IMR-90 (cell line): Measurements from ENCODE around the gene KIF6. TPM values are rescaled to one million over a fixed set of nuclear protein-coding genes. Genes with fewer than 3 reads are reported as not detected.

Source experiments
- ATAC-seq: fragments of 200-7000 bp; cut with Tn5 transposase; 2 replicates; pipeline ENCODE4 v1.9.1; 2020; ENCODE audit warnings: low read depth, mild to moderate bottlenecking, moderate library complexity
- BruUV-seq: library from RNA; stranded (reverse); fragments of 400-500 nt; replicated peaks from 2 replicates; lab custom pipeline; 2021; lab: Mats Ljungman, UMichigan
- CTCF ChIA-PET: fragments of 300-600 bp; formaldehyde crosslinking; extraction: SDS; loops from one replicate; lab custom pipeline; 2021; ENCODE audit warnings: antibody characterized with exemption; lab: Yijun Ruan, JAX
- POLR2A ChIA-PET: fragments of 300-600 bp; sonication (Branson Sonifier 250); formaldehyde crosslinking; loops from one replicate; lab custom pipeline; 2022; ENCODE audit warnings: antibody characterized with exemption; ENCODE audit not compliant: unreplicated experiment; lab: Charles Lee
- DNase-seq: peaks from one replicate; pipeline ENCODE4 v3.0.0; 2013
- H2AFZ ChIP-seq: replicated peaks from 2 replicates; pipeline ENCODE3; 2013; ENCODE audit warnings: low read length, mild to moderate bottlenecking; ENCODE audit not compliant: poor library complexity
- H2AK5ac ChIP-seq: 2 replicates; pipeline ENCODE4 v1.6.1; 2013; ENCODE audit warnings: low read depth, low read length, inconsistent platforms
- H2AK9ac ChIP-seq: replicated peaks from 2 replicates; pipeline ENCODE3; 2013; ENCODE audit warnings: mild to moderate bottlenecking, low read depth, low read length, moderate library complexity; ENCODE audit not compliant: poor library complexity
- H2BK120ac ChIP-seq: 2 replicates; pipeline ENCODE4 v1.6.1; 2013; ENCODE audit warnings: low read depth, low read length, inconsistent platforms
- H2BK15ac ChIP-seq: 3 replicates; pipeline ENCODE4 v1.6.1; 2013; ENCODE audit warnings: low read depth, low read length, inconsistent platforms
- H2BK20ac ChIP-seq: 2 replicates; pipeline ENCODE4 v1.6.1; 2013; ENCODE audit warnings: low read depth, mild to moderate bottlenecking, inconsistent platforms, low read length, moderate library complexity
- H2BK5ac ChIP-seq: 2 replicates; pipeline ENCODE4 v1.6.1; 2013; ENCODE audit warnings: mild to moderate bottlenecking, low read depth, low read length, inconsistent platforms; ENCODE audit not compliant: poor library complexity, severe bottlenecking
- H3K14ac ChIP-seq: replicated peaks from 2 replicates; pipeline ENCODE4 v1.6.1; 2013; ENCODE audit warnings: low read depth, low read length, inconsistent platforms
- H3K18ac ChIP-seq: 2 replicates; pipeline ENCODE4 v1.6.1; 2013; ENCODE audit warnings: low read depth, low read length, control low read depth
- H3K23ac ChIP-seq: 2 replicates; pipeline ENCODE4 v1.6.1; 2013; ENCODE audit warnings: low read depth, low read length, inconsistent platforms
- H3K27ac ChIP-seq: 2 replicates; pipeline ENCODE4 v1.5.1; 2013; ENCODE audit warnings: mild to moderate bottlenecking, control low read depth, low read length; ENCODE audit not compliant: insufficient read depth
- H3K27me3 ChIP-seq: 2 replicates; pipeline ENCODE4 v1.6.1; 2013; ENCODE audit warnings: low read length; ENCODE audit not compliant: control insufficient read depth, insufficient read depth
- H3K36me3 ChIP-seq: 2 replicates; pipeline ENCODE4 v1.6.1; 2013; ENCODE audit warnings: low read length, mixed read lengths; ENCODE audit not compliant: control insufficient read depth, insufficient read depth
- H3K4ac ChIP-seq: 2 replicates; pipeline ENCODE4 v1.6.1; 2013; ENCODE audit warnings: low read depth, low read length, inconsistent platforms
- H3K4me1 ChIP-seq: 2 replicates; pipeline ENCODE4 v1.6.1; 2013; ENCODE audit warnings: low read length, mixed read lengths; ENCODE audit not compliant: control insufficient read depth, insufficient read depth
- H3K4me2 ChIP-seq: 2 replicates; pipeline ENCODE4 v1.6.1; 2013; ENCODE audit warnings: low read depth, mild to moderate bottlenecking, control low read depth, low read length, moderate library complexity
- H3K4me3 ChIP-seq: 2 replicates; pipeline ENCODE4 v1.5.1; 2013; ENCODE audit warnings: low read depth, mild to moderate bottlenecking, control low read depth, low read length, moderate library complexity; ENCODE audit not compliant: insufficient read depth
- H3K56ac ChIP-seq: 2 replicates; pipeline ENCODE4 v1.6.1; 2013; ENCODE audit warnings: low read length, inconsistent platforms; ENCODE audit not compliant: insufficient read depth; ENCODE audit errors: extremely low read depth
- H3K79me1 ChIP-seq, 2 experiments: 2 replicates each; pipeline ENCODE4 v1.6.1; 2013; ENCODE audit warnings: low read length in 2 of 2, inconsistent platforms in 1 of 2, low read depth in 1 of 2
- H3K9ac ChIP-seq: 2 replicates; pipeline ENCODE4 v1.6.1; 2013; ENCODE audit warnings: low read depth, low read length, control low read depth
- H3K9me1 ChIP-seq: 2 replicates; pipeline ENCODE4 v1.6.1; 2013; ENCODE audit warnings: low read length, inconsistent platforms; ENCODE audit not compliant: insufficient read depth
- H3K9me3 ChIP-seq: 2 replicates; pipeline ENCODE4 v1.6.1; 2013; ENCODE audit warnings: low read length; ENCODE audit not compliant: control insufficient read depth, insufficient read depth
- H4K20me1 ChIP-seq: 2 replicates; pipeline ENCODE4 v1.6.1; 2013; ENCODE audit warnings: low read length, inconsistent platforms; ENCODE audit not compliant: insufficient read depth
- H4K5ac ChIP-seq: 2 replicates; pipeline ENCODE4 v1.6.1; 2013; ENCODE audit warnings: mild to moderate bottlenecking, low read depth, low read length, control low read depth
- H4K8ac ChIP-seq, 2 experiments: 2 replicates each; pipeline ENCODE4 v1.6.1; 2013; ENCODE audit warnings: low read depth in 2 of 2, low read length in 2 of 2, control low read depth in 1 of 2, inconsistent platforms in 1 of 2
- H4K91ac ChIP-seq: 2 replicates; pipeline ENCODE4 v1.6.1; 2013; ENCODE audit warnings: low read depth, low read length, inconsistent platforms; ENCODE audit not compliant: insufficient read depth
- BHLHE40 ChIP-seq: fragments of 150-350 bp; IDR thresholded peaks from 2 replicates; pipeline ENCODE4 v1.6.1; 2016; ENCODE audit warnings: mild to moderate bottlenecking, low read depth, low read length
- CEBPB ChIP-seq: IDR thresholded peaks from 2 replicates; pipeline ENCODE4 v1.6.1; 2012; ENCODE audit warnings: low read depth, low read length, improper control_type of control experiment
- CHD1 ChIP-seq: IDR thresholded peaks from 2 replicates; pipeline ENCODE4 v1.6.1; 2012; ENCODE audit warnings: low read depth, low read length, improper control_type of control experiment
- FOS ChIP-seq: fragments of 150-350 bp; IDR thresholded peaks from 2 replicates; pipeline ENCODE4 v1.6.1; 2016; ENCODE audit warnings: low read depth, low read length
- MAFK ChIP-seq: IDR thresholded peaks from 2 replicates; pipeline ENCODE4 v1.6.1; 2012; ENCODE audit warnings: low read depth, low read length, improper control_type of control experiment
- MAZ ChIP-seq: IDR thresholded peaks from 2 replicates; pipeline ENCODE4 v1.6.1; 2012; ENCODE audit warnings: low read depth, mild to moderate bottlenecking, low read length, improper control_type of control experiment, moderate library complexity, borderline replicate concordance
- MXI1 ChIP-seq: IDR thresholded peaks from 2 replicates; pipeline ENCODE4 v1.6.1; 2012; ENCODE audit warnings: low read depth, mild to moderate bottlenecking, low read length, moderate library complexity, borderline replicate concordance
- NFE2L2 ChIP-seq: fragments of 150-350 bp; IDR thresholded peaks from 2 replicates; pipeline ENCODE4 v1.6.1; 2016; ENCODE audit warnings: low read depth, mild to moderate bottlenecking, low read length
- POLR2A ChIP-seq: IDR thresholded peaks from 2 replicates; pipeline ENCODE4 v1.6.1; 2012; ENCODE audit warnings: mild to moderate bottlenecking, low read depth, low read length
- RAD21 ChIP-seq: IDR thresholded peaks from 2 replicates; pipeline ENCODE4 v1.6.1; 2012; ENCODE audit warnings: low read length, improper control_type of control experiment
- RCOR1 ChIP-seq: IDR thresholded peaks from 2 replicates; pipeline ENCODE4 v1.6.1; 2012; ENCODE audit warnings: mild to moderate bottlenecking, low read length, improper control_type of control experiment; ENCODE audit not compliant: insufficient replicate concordance
- RFX5 ChIP-seq: IDR thresholded peaks from 2 replicates; pipeline ENCODE4 v1.8.0; 2012; ENCODE audit warnings: low read depth, mild to moderate bottlenecking, low read length, moderate library complexity
- SMC3 ChIP-seq: fragments of 150-350 bp; IDR thresholded peaks from 2 replicates; pipeline ENCODE4 v1.6.1; 2016; ENCODE audit warnings: low read depth, mild to moderate bottlenecking, antibody characterized with exemption, low read length, moderate library complexity
- WGBS, 2 experiments: methylation state at CpG; one replicate each; pipeline versions ENCODE4 v1.1.5 to v1.1.7; 2013; ENCODE audit warnings: missing lambda C conversion rate in 2 of 2; ENCODE audit not compliant: insufficient read length in 1 of 2; ENCODE audit errors: extremely low coverage in 2 of 2; 5-methylcytosine and 5-hydroxymethylcytosine counted together
- dilution Hi-C: fragments of 300-500 bp; cut with HindIII; formaldehyde crosslinking; loops from one replicate; pipeline ENCODE4 v1.14.3; 2018; ENCODE audit warnings: low sequenced_read_pairs; ENCODE audit not compliant: unreplicated experiment
- in situ Hi-C: fragments of 300-500 bp; cut with MboI; formaldehyde crosslinking; loops from 3 replicates; pipeline ENCODE4 v1.14.3; 2019; ENCODE audit warnings: low sequenced_read_pairs, inconsistent platforms, mixed read lengths
- intact Hi-C: fragments of 100-400 bp; cut with micrococcal nuclease; formaldehyde crosslinking; loops from 2 replicates; pipeline ENCODE4 v1.10.0; 2022
- polyA plus RNA-seq, 3 experiments: library from polyadenylated mRNA; depleted of rRNA; stranded (reverse); fragments of >200 nt; gene quantifications; 2 replicates each; pipeline ENCODE4 v1.2.3, GENCODE V29; 2012; ENCODE audit warnings: low replicate concordance in 1 of 3
- total RNA-seq: library from RNA; depleted of rRNA; stranded (reverse); fragments of >200 nt; gene quantifications from 2 replicates; pipeline ENCODE4 v1.2.3, GENCODE V29; 2012
- TF ChIP-seq, protein P1 (sequence below): conservative IDR thresholded peaks from 2 replicates; pipeline ENCODE4 v1.5.1; 2012; ENCODE audit warnings: mild to moderate bottlenecking, low read depth, low read length, improper control_type of control experiment
- TF ChIP-seq, protein P2 (sequence below): fragments of 150-350 bp; IDR thresholded peaks from 2 replicates; pipeline ENCODE4 v1.6.1; 2017; ENCODE audit warnings: mild to moderate bottlenecking, antibody characterized with exemption, low read length, low read depth
- TF ChIP-seq, protein P3 (sequence below): fragments of 150-350 bp; IDR thresholded peaks from 2 replicates; pipeline ENCODE4 v1.6.1; 2016; ENCODE audit warnings: low read depth, mild to moderate bottlenecking, low read length, moderate library complexity, borderline replicate concordance

KIF6 gene
- total and polyA plus RNA-seq, 2 of the 4 experiments (the other 2 are of a cell fraction), result under 0.01 to 0.10 TPM

DNA sequence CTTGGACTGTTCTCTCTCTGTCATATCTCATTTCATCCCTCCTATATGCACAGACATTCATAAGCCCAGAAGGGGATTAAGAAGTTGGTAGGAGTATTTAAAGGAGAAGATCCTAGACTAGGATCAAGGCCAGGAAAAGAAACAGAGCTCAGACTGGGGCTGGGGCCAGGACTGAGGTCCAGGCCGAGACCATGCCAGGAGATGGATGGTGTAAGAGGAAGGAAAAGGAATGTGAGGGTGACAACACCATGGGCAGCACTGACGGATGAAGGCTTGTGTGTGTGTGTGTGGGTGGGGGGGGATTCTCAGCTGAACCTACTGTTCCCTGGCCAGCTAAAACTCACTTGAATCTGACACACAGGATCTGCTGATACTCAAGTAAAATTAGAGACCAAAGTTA, 182.1 kb downstream of the KIF6 start:
- H3K9ac ChIP-seq, result no peak overlapping the region
- intact Hi-C loops (no loop called here), dilution Hi-C loops (no loop called here), in situ Hi-C loops (no loop called here)
- DNase-seq (no peak), ATAC-seq (no peak)
- no peaks in the 10 kb centered on the region for H3K4me1 ChIP-seq
- no peak overlapping the region for H3K4ac ChIP-seq
- H2AK9ac ChIP-seq, result no peak overlapping the region
- H2BK20ac ChIP-seq, result no peak overlapping the region
- no peak overlapping the region for H2AK5ac ChIP-seq
- H3K9me1 ChIP-seq, result no peaks in the 10 kb centered on the region
- no peak overlapping the region for H3K14ac ChIP-seq
- no peak overlapping the region for H4K91ac ChIP-seq
- TF ChIP-seq, protein P1, sequence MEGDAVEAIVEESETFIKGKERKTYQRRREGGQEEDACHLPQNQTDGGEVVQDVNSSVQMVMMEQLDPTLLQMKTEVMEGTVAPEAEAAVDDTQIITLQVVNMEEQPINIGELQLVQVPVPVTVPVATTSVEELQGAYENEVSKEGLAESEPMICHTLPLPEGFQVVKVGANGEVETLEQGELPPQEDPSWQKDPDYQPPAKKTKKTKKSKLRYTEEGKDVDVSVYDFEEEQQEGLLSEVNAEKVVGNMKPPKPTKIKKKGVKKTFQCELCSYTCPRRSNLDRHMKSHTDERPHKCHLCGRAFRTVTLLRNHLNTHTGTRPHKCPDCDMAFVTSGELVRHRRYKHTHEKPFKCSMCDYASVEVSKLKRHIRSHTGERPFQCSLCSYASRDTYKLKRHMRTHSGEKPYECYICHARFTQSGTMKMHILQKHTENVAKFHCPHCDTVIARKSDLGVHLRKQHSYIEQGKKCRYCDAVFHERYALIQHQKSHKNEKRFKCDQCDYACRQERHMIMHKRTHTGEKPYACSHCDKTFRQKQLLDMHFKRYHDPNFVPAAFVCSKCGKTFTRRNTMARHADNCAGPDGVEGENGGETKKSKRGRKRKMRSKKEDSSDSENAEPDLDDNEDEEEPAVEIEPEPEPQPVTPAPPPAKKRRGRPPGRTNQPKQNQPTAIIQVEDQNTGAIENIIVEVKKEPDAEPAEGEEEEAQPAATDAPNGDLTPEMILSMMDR, result no peak
- no peak for TF ChIP-seq NFE2L2
- TF ChIP-seq, protein P2, sequence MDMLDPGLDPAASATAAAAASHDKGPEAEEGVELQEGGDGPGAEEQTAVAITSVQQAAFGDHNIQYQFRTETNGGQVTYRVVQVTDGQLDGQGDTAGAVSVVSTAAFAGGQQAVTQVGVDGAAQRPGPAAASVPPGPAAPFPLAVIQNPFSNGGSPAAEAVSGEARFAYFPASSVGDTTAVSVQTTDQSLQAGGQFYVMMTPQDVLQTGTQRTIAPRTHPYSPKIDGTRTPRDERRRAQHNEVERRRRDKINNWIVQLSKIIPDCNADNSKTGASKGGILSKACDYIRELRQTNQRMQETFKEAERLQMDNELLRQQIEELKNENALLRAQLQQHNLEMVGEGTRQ, result no peak
- no peak for TF ChIP-seq POLR2A
- no peak for TF ChIP-seq RAD21
- TF ChIP-seq CEBPB, result no peak
- TF ChIP-seq CHD1, result no peak
- TF ChIP-seq BHLHE40, result no peak
- no peak for TF ChIP-seq FOS
- TF ChIP-seq, protein P3, sequence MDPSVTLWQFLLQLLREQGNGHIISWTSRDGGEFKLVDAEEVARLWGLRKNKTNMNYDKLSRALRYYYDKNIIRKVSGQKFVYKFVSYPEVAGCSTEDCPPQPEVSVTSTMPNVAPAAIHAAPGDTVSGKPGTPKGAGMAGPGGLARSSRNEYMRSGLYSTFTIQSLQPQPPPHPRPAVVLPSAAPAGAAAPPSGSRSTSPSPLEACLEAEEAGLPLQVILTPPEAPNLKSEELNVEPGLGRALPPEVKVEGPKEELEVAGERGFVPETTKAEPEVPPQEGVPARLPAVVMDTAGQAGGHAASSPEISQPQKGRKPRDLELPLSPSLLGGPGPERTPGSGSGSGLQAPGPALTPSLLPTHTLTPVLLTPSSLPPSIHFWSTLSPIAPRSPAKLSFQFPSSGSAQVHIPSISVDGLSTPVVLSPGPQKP, result no peak
- TF ChIP-seq SMC3, result no peak
- no peak for TF ChIP-seq MAZ
- no peak for TF ChIP-seq MXI1
- no peak for TF ChIP-seq RFX5
- TF ChIP-seq RCOR1, result no peak
- TF ChIP-seq MAFK, result no peak
- no peak overlapping the region for H3K4me3 ChIP-seq
- ChIA-PET CTCF (interaction anchor here (0.5 to 1.2 kb wide), 3 partner anchors 10 to 486 kb away, joined by 3 read pairs; no protein-coding TSS in a partner anchor), POLR2A (no interaction called here)
- no peaks in the 10 kb centered on the region for H3K79me1 ChIP-seq
- H3K23ac ChIP-seq, result no peak overlapping the region
- H2BK5ac ChIP-seq, result no peak overlapping the region
- H2BK120ac ChIP-seq, result no peak overlapping the region
- H3K27me3 ChIP-seq, result no peaks in the 10 kb centered on the region
- H3K4me2 ChIP-seq, result no peak overlapping the region
- no peak overlapping the region for H2BK15ac ChIP-seq
- no TSS peak for BruUV-seq
- H3K9me3 ChIP-seq, result no peaks in the 10 kb centered on the region; the same call in 1 of the 2 replicates
- no peak overlapping the region for H4K8ac ChIP-seq
- H4K5ac ChIP-seq, result no peak overlapping the region
- 0% methylated on average over 1 of the region's 2 CpGs; no CpG with 5 or more reads in 1 of the 2 experiments for WGBS, 2 experiments
- H3K36me3 ChIP-seq, result no peaks in the 10 kb centered on the region
- no peak overlapping the region for H3K27ac ChIP-seq
- no peaks in the 10 kb centered on the region for H4K20me1 ChIP-seq
- no peak overlapping the region for H2AFZ ChIP-seq
- no peak overlapping the region for H3K18ac ChIP-seq
- H3K56ac ChIP-seq, result no peak overlapping the region
